Right ventricle myocardium superior (tissue), 1 donor: ENCODE results near the gene PRXL2C. TPM values are rescaled to one million over a fixed set of nuclear protein-coding genes. Genes with fewer than 3 reads are reported as not detected.
A peak's percentile ranks its signal among the peaks of the same experiment; 100 is the strongest.
"Not testable (repeated sequence)": the region's sequence is repeated elsewhere in the genome, so short reads cannot be mapped to it uniquely, and the experiment has no call there.

Experiments
- ATAC-seq: fragments of 200-7000 bp; cut with Tn5 transposase; one replicate; pipeline ENCODE4 v1.9.1; 2020; ENCODE audit warnings: mild to moderate bottlenecking; ENCODE audit not compliant: poor library complexity
- DNase-seq: peaks from one replicate; pipeline ENCODE4 v3.0.0-alpha.2; 2020
- intact Hi-C: fragments of 100-400 bp; cut with DNase I; formaldehyde crosslinking; loops from one replicate; pipeline ENCODE4 v1.11.2; 2022
- total RNA-seq: library from RNA; stranded (reverse); fragmentation: NEBNext Ultra II Directional; extraction: Animal tissue kit (Norgen Biotek cat#: 25700); gene quantifications from one replicate; pipeline ENCODE4 v1.2.1, GENCODE V29; 2021
- donor health status: DM: no; HTN: yes; CAD: no; lungs with severe emphysema.

PRXL2C gene
- total RNA-seq, 1 donor from 2014 or later = 28.3 TPM

GRCh38 chr9:96618209-96619123 lies 36.7 kb downstream of the PRXL2C start:
- ATAC-seq (peak; percentile 69), DNase-seq (peak; percentile 63)
- intact Hi-C loops = loop anchor here (10.0 kb wide), 1 partner anchor 54 kb away; no protein-coding TSS in a partner anchor

- ATAC-seq (peak; percentile 11), DNase-seq (no peak)
- intact Hi-C loops = loop anchor here (10.0 kb wide), 1 partner anchor 53 kb away; no protein-coding TSS in a partner anchor
Measured at GRCh38 chr9:96617439-96618185, 37.5 kb downstream of the PRXL2C start.

- no peak for ATAC-seq
Measured at GRCh38 chr9:96616817-96617438, 38.2 kb downstream of the PRXL2C start.

GRCh38 chr9:96615411-96615810 lies 39.7 kb downstream of the PRXL2C start:
- no peak for ATAC-seq
- no peak for DNase-seq
- intact Hi-C loops = loop anchor here (10.0 kb wide), 1 partner anchor 51 kb away; no protein-coding TSS in a partner anchor

More at GRCh38 chr9:96616817-96617438, 38.2 kb downstream of the PRXL2C start:
- intact Hi-C loops = loop anchor here (10.0 kb wide), 1 partner anchor 52 kb away; no protein-coding TSS in a partner anchor
- no peak for DNase-seq

- ATAC-seq, DNase-seq: not testable (repeated sequence)
- intact Hi-C loops = loop anchor here (10.0 kb wide), 1 partner anchor 50 kb away; no protein-coding TSS in a partner anchor
Measured at GRCh38 chr9:96614664-96615063, 40.5 kb downstream of the PRXL2C start.

- intact Hi-C loops = loop anchor here (10.0 kb wide), 1 partner anchor 48 kb away; no protein-coding TSS in a partner anchor
- ATAC-seq = peak; percentile 48
- no peak for DNase-seq
Measured at GRCh38 chr9:96612966-96613589, 42.0 kb downstream of the PRXL2C start.

GRCh38 chr9:96612105-96612965 lies 42.8 kb downstream of the PRXL2C start:
- ATAC-seq (peak; percentile 92), DNase-seq (peak; percentile 67)
- intact Hi-C loops = loop anchor here (10.0 kb wide), 1 partner anchor 48 kb away; no protein-coding TSS in a partner anchor

- intact Hi-C loops = loop anchor here (10.0 kb wide), 1 partner anchor 47 kb away; no protein-coding TSS in a partner anchor
- no peak for ATAC-seq
- no peak for DNase-seq
Measured at GRCh38 chr9:96611302-96611701, 43.8 kb downstream of the PRXL2C start.

- DNase-seq (no peak), ATAC-seq (no peak)
- intact Hi-C loops = loop anchor here (10.0 kb wide), 1 partner anchor 45 kb away; no protein-coding TSS in a partner anchor
Measured at GRCh38 chr9:96609732-96610131, 45.4 kb downstream of the PRXL2C start.

GRCh38 chr9:96607971-96608370 lies 47.1 kb downstream of the PRXL2C start:
- DNase-seq (no peak), ATAC-seq (no peak)
- intact Hi-C loops = no loop called here

GRCh38 chr9:96605328-96605727 lies 49.8 kb downstream of the PRXL2C start:
- peak; percentile 54 for ATAC-seq
- DNase-seq = no peak
- intact Hi-C loops = no loop called here

- DNase-seq (no peak), ATAC-seq (peak; percentile 94)
- intact Hi-C loops = no loop called here
Measured at GRCh38 chr9:96604004-96604319, 51.2 kb downstream of the PRXL2C start.

GRCh38 chr9:96603305-96604003 lies 51.7 kb downstream of the PRXL2C start:
- DNase-seq (no peak), ATAC-seq (peak; percentile 79)
- intact Hi-C loops = no loop called here

- ATAC-seq (no peak), DNase-seq (no peak)
- intact Hi-C loops = no loop called here
Measured at GRCh38 chr9:96599298-96599697, 55.8 kb downstream of the PRXL2C start.

GRCh38 chr9:96596601-96597111 lies 58.5 kb downstream of the PRXL2C start:
- intact Hi-C loops = no loop called here
- DNase-seq = no peak
- ATAC-seq = no peak
